T-helper 1 cell treated with Interleukin-12 subunit alpha and Interleukin-12 subunit beta and Interleukin-4 antibody, amounts not matched to agents 30 ng/mL and 1 ng/mL, for 36 hours (primary cell): ENCODE results near the gene PTPRN. TPM values are rescaled to one million over a fixed set of nuclear protein-coding genes. Genes with fewer than 3 reads are reported as not detected.
"Not testable (repeated sequence)": the region's sequence is repeated elsewhere in the genome, so short reads cannot be mapped to it uniquely, and the experiment has no call there.

Source experiments
- intact Hi-C: fragments of 100-400 bp; cut with micrococcal nuclease; formaldehyde crosslinking; loops from one replicate; pipeline ENCODE4 v1.15.1; 2024
- total RNA-seq: library from RNA; stranded (reverse); gene quantifications from 2 replicates; pipeline ENCODE4 v1.2.3, GENCODE V29; 2022

PTPRN gene
- total RNA-seq, 1 donor from 2014 or later, result not detected

DNA sequence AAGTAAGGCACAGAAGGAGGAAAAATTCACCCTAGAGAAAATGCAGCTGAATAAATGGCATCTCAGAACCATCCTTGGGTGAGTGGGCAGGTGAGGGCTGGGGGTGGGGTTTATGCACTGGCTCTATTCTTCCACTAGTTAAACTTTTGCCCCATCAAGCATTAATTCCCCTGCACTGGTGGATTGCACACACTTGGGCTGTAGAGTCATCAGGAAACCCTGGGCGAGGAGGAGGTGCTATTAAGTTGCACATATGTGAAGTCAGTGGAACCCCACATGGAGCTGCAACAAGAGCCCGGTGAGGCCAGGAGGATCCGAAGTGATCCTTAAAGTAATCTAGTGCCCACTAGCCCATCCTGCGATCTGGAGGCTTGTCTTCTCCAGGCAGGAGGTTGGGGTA is 36.8 kb downstream of the PTPRN start:
- intact Hi-C loops, result no loop called here

DNA sequence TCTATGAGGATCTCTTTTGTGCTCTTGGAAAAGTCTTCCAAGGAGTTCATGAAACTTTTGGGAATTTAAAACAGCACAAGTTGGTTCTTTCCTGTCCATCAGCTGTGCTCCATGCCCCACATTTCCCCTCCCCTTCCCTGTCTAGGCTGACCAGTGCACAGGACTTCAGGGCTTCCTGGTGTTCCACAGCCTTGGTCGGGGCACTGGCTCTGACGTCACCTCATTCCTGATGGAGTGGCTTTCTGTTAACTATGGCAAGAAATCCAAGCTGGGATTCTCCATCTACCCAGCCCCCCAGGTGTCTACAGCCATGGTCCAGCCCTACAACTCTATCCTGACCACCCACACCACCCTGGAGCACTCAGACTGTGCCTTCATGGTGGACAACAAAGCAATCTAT is 38.2 kb downstream of the PTPRN start:
- intact Hi-C loops, result no loop called here

DNA sequence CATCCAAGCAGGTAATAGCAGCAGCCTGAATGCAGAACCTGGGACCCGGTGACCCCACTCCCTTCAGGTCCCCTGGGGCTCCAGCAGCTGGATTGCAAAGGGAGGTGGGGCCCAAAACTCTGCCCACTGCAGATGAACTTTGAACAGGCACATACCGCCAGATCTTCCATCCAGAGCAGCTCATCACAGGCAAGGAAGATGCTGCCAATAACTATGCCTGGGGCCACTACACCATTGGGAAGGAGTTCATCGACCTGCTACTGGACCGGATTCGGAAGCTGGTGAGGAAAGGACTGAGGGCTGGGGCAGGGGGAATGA is 39.2 kb downstream of the PTPRN start:
- intact Hi-C loops, result no loop called here

DNA sequence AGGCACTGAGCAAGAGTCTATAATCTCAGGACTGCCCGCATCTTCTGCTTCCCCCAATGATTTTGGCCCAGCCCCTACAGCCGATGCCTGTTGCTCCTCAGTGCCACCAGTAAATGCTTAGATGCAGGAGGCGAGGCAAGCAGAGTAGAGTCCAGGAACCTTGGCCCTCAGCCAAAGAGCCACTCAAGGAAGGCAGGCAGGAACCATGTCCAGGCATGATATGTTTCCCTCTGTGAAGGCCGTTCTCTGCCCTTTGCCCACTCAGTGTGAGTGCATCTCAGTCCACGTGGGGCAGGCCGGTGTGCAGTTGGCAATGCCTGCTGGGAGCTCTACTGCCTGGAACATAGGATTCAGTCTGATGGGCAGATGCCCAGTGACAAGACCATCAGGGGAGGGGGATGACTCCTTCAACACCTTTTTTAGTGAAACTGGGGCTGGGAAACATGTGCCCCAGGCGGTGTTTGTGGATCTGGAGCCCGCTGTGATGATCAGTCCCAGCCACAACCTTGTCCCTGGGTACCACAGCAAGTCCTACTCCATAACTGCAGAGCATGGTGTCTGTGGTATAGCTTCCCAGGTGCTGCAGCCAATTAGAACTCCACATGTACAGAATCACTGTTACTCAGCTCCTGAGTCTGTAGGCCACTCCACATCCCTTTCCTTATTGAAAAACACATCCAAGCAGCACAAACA is 39.7 kb downstream of the PTPRN start:
- intact Hi-C loops, result no loop called here

DNA sequence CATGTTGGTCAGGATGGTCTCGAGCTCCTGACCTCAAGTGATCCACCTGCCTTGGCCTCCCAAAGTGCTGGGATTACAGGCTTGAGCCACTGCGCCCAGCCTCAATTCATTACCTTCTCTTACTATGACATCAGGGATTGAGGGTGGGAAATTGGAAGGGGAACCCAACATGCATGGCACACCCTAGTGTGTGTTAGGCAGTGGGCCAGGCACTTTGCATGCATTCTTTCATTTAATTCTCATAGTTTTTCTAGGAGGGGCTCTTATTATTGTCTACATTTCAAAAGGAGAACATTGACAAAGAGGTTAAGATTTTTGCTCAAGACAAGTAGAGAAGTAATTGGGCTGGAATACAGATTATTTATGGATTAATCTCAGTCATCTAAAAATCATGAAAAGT is 40.9 kb downstream of the PTPRN start:
- intact Hi-C loops, result no loop called here

DNA sequence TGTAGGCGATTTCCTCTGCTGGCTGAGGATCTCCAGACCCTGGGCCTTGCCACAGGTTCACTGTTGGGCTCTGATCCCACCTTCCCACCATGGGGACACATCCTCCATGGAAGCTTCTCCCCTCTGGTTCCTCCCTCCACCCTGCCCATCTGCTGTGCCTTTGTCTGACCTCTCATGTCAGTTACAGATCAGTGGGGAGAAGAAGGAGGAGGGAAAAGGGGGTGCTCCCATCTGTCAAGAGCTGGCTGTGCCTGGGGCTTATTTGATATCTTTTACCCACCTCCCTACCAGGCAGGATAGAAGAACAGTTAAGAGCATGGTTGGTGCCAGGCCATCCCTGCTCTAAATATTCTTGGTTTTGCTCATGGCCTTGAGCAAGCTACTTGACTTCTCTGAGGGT is 42.3 kb downstream of the PTPRN start:
- intact Hi-C loops, result no loop called here

DNA sequence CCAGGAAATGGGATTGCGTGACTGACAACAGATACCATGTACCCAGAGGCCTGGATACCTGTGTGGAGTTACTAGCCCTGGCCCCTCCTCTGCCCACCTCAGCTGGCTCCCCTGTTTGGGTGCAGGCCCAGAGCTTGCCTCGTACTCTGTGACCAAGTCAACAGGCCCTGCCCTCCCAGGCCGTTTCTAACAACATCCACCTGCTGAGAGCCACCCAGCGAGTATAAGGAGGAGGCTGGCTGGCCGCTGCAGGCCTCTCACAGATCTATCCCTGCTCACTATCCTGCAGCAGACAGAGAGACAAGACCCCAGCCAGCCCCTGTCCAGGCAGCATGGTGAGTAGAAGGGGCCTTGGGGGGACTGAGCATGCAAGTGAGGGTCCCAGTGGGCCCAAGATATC is 43.0 kb downstream of the PTPRN start:
- intact Hi-C loops, result no loop called here

DNA sequence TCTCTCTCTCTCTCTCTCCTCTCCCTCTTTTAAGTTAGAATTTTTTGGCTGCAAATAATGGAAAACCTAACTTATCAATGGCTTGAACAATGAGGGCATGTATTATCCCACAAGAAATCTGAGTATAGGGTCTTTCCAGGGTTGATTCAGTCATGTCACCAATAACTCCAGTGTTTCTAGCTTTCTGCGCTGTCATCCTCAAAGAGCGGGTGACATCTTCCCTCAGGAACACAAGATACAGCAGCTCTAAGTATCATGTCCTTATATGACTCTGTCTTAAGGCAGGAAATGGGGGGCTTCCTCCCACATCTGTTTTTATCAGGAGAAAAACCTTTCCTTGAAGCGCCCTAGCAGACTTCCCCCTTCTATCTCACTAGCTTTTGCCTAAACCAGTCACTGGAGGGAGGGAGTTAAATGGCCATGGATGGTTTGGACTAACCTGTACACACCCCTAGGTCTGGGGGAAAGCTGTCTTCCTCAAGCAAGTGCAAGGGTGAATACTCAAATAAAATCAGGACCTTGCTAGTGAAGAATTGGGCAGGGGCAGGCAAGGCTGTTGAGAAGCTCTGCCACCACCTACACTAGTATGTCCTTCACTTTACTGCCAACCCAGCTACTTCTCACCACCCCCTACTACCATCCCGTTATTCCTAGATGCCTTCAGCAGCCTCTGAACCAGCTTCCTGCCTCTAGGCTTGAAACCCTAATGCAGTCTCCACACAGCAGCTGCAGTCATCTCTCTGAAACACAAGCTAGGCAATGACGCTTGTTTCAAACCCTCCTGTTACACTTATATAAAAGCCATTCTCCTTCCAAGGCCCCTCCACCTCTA is 48.0 kb downstream of the PTPRN start:
- intact Hi-C loops, result no loop called here

DNA sequence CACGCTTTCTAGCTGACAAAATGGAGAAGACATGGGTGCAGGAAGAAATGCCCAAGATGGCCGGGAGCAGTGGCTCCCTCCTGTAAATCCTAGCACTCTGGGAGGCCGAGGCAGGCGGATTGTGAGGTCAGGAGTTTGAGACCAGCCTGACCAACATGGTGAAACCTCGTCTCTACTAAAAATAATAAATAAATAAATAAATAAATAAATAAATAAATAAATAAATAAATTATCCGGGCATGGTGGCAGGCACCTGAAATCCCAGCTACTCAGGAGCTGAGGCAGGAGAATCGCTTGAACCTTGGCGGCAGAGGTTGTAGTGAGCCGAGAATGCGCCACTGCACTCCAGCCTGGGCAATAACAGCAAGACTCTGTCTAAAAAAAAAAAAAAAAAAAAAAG is 50.3 kb downstream of the PTPRN start:
- intact Hi-C loops, result not testable (repeated sequence)

DNA sequence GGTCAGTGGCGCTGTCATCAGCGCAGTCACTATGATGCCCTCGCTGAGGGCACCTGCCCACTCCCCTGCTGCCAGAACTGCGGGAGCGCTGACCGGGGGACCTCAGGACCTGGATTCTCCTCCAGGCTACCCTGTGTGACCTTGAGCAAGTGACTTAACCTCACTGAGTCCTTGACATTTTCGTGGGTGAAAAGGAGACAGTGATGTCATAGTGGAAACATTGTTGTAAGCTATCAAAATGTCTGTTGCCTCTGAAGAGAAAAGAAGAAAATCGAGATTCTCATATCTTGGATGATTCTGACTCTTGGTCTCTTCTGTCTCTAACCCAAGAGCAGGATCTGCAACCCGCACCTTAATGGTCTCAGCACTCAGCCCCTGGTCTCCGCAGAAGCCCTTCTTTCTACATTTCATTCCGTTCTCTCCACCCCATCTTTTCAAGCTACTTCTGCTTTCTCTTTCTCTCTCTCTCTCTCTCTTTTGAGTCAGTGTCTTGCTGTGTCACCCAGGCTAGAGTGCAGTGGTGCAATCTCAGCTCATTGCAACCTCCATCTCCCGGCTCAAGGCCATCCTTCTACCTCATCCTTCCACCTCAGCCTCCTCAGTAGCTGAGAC is 54.5 kb downstream of the PTPRN start:
- intact Hi-C loops, result loop anchor here (1.0 to 5.0 kb wide), 6 partner anchors 41 to 544 kb away; partner anchors contain the start of genes CHPF, GMPPA, NHEJ1 and TTLL4

DNA sequence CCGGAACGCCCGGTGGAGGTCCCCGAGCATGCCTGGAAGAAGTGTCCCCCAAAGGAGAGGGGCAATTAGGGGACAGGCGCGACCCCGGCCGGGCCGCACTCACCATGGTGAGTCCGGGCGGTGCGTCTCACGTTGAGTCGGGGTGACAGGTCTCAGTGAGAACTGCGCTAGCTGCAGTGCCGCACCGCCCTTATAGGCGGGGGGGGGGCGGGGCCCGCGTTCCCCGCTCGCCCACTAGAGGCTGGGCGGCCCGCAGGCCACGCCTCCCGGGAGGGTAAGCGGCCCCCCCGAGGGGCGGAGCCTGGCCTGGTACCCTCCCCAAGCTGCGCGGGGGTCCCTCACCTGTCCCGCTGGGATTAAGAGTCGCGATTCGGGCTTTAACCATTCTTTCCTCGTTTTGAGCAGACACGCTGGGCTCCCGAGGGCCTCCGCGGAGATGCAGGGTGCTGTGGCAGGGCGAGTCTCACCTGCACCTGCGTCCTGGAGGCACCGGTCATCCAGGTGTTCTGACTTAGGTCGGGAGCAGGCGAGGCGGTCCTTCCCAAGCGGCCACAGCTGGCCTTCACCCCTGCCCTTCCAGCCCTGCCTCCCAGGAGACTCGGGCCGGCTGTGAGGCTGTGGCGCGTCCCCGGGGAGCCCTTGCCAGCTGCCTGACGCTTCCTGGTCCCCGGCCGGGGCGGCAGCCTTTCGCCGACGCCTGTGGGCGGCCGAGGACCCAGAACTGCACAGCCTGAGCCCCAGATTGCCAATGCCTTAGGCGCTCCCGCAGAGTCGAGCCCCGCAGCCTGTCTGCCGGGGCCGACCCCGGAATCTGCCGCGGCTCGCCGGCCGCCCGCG is 55.2 kb downstream of the PTPRN start, which contains the start of gene TUBA4A:
Gene TUBA4A, minus strand, starts transcription at position 166 of the 837 bp plus-strand sequence. Its CDS starts 60 bp downstream, at position 106.
- intact Hi-C loops, result loop anchor here (1.0 to 5.0 kb wide), 15 partner anchors 9 to 983 kb away; partner anchors contain the start of genes AAMP, ANKZF1, ATG9A and CHPF

DNA sequence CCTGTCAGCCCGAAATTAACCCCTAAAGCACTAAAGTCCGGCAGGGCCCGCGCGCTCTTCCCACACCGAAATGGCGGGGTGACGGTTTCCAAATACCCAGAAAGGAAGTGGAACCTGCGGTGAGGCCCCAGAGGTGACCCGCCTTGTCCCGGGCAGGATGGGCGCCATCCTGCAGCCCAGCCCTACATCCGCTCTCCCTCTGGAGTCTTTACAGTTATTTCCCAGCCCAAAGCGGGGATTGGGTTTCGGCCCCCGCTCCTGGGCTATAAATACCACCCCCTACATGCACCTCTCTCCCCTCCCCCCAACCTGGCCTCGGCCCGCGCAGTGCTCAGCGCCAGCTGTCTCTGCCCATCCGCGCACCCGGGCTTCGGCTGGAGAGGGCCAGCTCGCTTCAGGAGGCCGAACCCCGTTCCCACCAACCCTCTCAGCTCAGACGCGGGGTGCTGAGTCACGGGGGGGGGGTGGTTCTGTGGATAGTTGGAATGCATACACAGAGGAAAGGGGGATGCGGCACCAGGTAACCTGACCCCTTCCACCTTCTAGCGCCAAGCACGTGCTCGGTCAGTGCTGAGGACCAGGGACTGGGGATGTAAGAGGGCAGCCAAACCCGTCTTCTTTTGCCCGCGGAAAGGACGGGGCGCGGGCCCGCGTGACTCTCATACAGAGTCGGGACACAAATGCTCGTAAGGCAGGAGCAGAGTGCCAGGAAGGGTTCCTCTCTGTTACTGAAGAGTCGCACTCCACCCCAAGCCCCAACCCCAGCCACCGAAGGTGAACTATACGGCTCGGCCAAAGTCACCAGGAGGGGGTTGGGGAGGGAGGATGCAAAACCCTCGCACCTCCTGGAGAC is 56.1 kb downstream of the PTPRN start, which contains the start of gene TUBA4B:
Gene TUBA4B, plus strand, starts transcription at position 344 of the 853 bp plus-strand sequence. Its CDS starts 165 bp downstream, at position 509.
- intact Hi-C loops, result loop anchor here (1.0 to 5.0 kb wide), 10 partner anchors 8 to 982 kb away; partner anchors contain the start of genes AAMP, ANKZF1, ATG9A and DNAJB2

DNA sequence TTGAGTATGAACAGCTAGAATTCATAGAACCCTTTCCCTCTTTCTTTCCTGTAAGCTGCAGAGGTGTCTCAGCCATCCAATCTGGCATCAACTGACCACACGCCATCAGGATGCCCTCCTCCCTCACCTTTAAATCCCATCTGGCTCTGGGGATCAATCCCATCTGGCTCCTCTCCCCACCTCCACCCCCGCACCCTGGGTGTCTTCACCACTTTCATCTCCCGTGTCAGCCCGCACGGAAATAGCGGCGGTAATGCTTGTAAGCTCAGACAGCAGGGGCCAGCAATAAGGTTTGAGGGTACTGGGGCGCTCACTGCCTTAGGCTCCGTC is 56.7 kb downstream of the PTPRN start:
- intact Hi-C loops, result loop anchor here (2.0 to 5.0 kb wide), 2 partner anchors 355 to 982 kb away; partner anchors contain the start of genes AAMP and PNKD

DNA sequence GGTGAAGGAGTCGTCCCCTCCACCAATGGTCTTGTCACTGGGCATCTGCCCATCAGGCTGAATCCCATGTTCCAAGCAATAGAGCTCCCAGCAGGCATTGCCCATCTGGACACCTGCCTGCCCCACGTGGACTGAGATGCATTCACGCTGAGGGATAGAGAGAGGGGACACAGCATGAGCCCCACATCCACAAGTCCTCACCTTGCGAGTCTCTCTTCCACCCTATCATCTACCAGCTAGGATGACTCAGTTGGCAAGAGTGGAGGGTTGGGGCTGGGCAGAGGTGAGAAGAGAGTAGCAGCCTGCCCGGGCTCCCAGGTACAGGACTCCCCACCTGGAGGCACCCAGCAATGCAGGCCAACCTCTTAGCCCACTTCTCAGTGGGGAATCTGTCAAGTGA is 57.1 kb downstream of the PTPRN start:
- intact Hi-C loops, result loop anchor here (2.0 to 5.0 kb wide), 2 partner anchors 355 to 981 kb away; partner anchors contain the start of genes AAMP and PNKD

DNA sequence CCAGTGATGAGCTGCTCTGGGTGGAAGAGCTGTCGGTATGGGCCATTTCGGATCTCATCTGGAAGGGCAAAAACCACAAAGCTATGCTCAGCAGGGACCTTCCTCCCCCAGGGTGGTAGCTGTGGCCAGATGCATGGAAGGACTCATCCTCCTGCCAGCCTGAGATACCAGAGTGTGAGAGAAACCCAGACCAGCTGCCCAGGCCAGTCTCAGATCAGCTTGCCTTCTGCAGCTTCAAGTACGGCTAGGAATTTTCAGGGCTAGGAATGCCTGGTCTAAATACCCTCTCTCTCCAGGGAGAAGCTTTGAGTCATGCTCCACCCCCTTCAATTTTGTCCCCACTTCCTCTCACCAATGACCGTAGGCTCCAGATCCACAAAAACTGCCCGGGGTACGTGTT is 57.5 kb downstream of the PTPRN start:
- intact Hi-C loops, result loop anchor here (2.0 to 5.0 kb wide), 2 partner anchors 354 to 981 kb away; partner anchors contain the start of genes AAMP and PNKD

DNA sequence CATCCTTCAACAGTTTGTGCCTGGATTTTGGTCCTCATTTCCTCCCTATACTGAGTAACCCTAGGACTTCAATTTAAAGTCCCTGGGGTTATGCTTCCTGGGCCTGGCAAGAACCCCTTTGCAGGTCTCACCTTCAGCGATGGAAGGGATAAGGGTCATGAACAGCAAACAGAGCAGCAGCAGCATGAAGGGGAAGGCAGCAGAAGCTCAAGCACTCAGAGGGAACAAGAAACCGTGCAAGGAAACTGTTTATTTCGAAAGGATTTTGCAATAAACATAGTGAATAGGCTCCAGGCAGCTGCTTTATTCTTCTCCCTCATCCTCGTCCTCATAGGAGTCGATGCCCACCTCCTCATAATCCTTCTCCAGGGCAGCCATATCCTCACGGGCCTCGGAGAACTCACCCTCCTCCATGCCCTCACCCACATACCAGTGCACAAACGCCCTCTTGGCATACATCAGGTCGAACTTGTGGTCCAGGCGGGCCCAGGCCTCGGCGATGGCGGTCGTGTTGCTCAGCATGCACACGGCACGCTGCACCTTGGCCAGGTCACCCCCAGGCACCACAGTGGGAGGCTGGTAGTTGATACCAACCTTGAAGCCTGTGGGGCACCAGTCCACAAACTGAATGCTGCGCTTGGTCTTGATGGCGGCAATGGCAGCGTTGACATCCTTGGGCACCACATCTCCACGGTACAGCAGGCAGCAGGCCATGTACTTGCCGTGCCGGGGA is 59.0 kb downstream of the PTPRN start:
- intact Hi-C loops, result loop anchor here (5.0 kb wide), 1 partner anchor 353 kb away; no protein-coding TSS in a partner anchor

DNA sequence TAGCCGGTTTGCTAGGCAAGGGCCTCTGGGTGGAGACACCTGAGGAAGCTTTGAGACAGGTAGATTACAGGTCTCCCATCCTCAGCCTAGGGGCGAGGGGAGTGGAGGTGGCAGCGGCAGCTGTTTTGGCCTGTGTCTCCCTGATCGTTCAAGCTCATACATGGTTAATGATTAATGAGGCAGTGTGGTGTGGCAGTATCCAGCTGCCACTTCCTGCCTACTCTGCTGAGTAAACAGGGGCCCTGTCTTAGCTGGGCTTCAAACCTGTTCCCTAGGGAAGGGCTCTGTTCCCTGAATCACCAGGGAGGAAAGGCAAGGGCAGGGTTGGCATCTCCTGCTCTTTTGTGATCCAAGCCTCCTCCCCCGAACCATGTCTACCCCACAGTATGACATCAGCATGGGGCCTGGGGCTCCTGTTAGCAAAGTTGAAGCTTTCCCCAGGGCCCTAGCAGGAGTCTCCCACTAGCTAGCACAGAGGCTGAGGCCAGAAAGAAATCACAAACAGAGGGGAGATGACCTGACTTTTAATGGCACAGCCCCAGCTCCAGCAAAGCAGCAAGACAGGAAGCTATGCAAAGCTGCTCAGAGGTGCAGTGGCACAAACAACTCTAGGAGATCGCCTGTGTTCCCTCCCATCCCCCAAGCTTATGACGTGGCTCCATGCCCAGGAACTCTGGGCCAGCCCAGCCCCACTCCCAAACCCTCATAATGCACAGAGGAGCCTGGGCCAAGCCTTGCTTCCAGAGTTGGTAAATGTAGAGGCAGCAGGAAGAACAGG is 59.8 kb downstream of the PTPRN start:
- intact Hi-C loops, result loop anchor here (1.0 to 10.0 kb wide), 2 partner anchors 20 to 685 kb away; partner anchors contain the start of genes ANKZF1, ATG9A, CNOT9 and USP37

DNA sequence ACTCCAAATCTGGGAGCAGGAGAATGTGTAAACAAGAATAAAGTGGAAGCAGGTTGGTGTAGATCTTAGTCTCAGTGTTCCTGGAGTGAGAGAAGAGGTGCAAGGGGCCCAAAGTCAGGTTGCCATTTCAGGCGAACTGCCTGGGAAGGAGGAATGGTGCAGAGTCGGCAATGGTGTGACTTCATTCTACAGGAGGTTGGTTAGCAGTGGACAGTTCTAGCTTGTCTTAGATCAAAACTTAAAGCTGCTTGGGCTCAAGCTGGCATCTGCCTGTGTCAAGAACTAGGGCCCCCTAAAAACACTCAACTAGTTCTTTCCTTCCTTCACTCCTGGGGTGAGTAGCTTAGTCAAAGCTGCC is 60.4 kb downstream of the PTPRN start:
- intact Hi-C loops, result loop anchor here (1.0 to 10.0 kb wide), 2 partner anchors 20 to 684 kb away; partner anchors contain the start of genes ANKZF1, ATG9A, CNOT9 and USP37
